ENCODE data around the gene MYT1.

DNA sequence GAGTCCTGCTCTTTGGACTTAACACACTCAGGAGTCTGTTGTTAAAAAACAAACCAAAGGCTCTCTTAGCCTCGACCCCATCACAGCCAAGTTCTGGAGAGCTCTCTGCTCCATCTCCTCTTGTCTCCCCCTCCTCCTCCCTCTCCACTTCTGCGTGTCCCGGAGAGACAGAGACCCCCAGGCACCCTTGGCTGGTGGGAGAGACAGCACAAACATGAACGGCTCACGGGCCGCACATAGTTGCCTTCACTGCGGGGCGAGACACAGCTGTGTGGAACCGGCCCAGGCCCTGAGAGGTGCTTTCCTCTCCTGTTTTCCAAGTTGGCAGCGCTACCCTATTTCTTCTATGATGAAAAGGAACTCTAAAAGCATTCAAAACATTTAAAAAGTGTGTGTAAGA is 23.3 kb upstream of the MYT1 start:
- TF ChIP-seq POLR2A (IDR thresholded peaks at IDR 0.05), result no peak
- TF ChIP-seq, protein P1, sequence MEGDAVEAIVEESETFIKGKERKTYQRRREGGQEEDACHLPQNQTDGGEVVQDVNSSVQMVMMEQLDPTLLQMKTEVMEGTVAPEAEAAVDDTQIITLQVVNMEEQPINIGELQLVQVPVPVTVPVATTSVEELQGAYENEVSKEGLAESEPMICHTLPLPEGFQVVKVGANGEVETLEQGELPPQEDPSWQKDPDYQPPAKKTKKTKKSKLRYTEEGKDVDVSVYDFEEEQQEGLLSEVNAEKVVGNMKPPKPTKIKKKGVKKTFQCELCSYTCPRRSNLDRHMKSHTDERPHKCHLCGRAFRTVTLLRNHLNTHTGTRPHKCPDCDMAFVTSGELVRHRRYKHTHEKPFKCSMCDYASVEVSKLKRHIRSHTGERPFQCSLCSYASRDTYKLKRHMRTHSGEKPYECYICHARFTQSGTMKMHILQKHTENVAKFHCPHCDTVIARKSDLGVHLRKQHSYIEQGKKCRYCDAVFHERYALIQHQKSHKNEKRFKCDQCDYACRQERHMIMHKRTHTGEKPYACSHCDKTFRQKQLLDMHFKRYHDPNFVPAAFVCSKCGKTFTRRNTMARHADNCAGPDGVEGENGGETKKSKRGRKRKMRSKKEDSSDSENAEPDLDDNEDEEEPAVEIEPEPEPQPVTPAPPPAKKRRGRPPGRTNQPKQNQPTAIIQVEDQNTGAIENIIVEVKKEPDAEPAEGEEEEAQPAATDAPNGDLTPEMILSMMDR (IDR thresholded peaks at IDR 0.05), result no peak
